Measurements from ENCODE around the gene BRD3OS.

BRD3OS gene

GRCh38 chr9:134035041-134036039 lies 10.1 kb downstream of the BRD3OS start:
- no peak for DNase-seq

GRCh38 chr9:134036130-134036529 lies 10.8 kb downstream of the BRD3OS start:
- no peak for DNase-seq

- no peak for DNase-seq
Observed at GRCh38 chr9:134037641-134038040, 12.4 kb downstream of the BRD3OS start.

GRCh38 chr9:134039386-134040175 lies 14.3 kb downstream of the BRD3OS start:
- DNase-seq: no peak

GRCh38 chr9:134040176-134040565 lies 14.9 kb downstream of the BRD3OS start:
- no peak for DNase-seq

GRCh38 chr9:134040781-134041648 lies 15.7 kb downstream of the BRD3OS start:
- no peak for DNase-seq

GRCh38 chr9:134041649-134041962 lies 16.3 kb downstream of the BRD3OS start:
- DNase-seq: no peak

- no peak for DNase-seq
Observed at GRCh38 chr9:134043531-134043988, 18.3 kb downstream of the BRD3OS start.

- DNase-seq: no peak
Observed at GRCh38 chr9:134044944-134045343, 19.7 kb downstream of the BRD3OS start.

GRCh38 chr9:134045841-134046544 lies 20.7 kb downstream of the BRD3OS start:
- DNase-seq: no peak

- no peak for DNase-seq
Observed at GRCh38 chr9:134046894-134047681, 21.8 kb downstream of the BRD3OS start.

- no peak for DNase-seq
Observed at GRCh38 chr9:134047868-134048581, 22.7 kb downstream of the BRD3OS start.

- no peak for DNase-seq
Observed at GRCh38 chr9:134048582-134048968, 23.3 kb downstream of the BRD3OS start.

GRCh38 chr9:134049236-134049635 lies 24.0 kb downstream of the BRD3OS start:
- no peak for DNase-seq

- no peak for DNase-seq
Observed at GRCh38 chr9:134049772-134050588, 24.7 kb downstream of the BRD3OS start.

- no peak for DNase-seq
Observed at GRCh38 chr9:134050726-134051125, 25.4 kb downstream of the BRD3OS start.

- DNase-seq: no peak
Observed at GRCh38 chr9:134051319-134051718, 26.0 kb downstream of the BRD3OS start.

GRCh38 chr9:134052491-134052890 lies 27.2 kb downstream of the BRD3OS start:
- DNase-seq: no peak

GRCh38 chr9:134052941-134053340 lies 27.7 kb downstream of the BRD3OS start:
- no peak for DNase-seq

- DNase-seq: no peak
Observed at GRCh38 chr9:134053401-134053871, 28.2 kb downstream of the BRD3OS start.

Data from GOT3 (cell line).